Peyer's patch (tissue), 4 donors: Measurements from ENCODE around the gene ARL13B.

ENCODE experiments used
- POLR2A ChIP-seq, 2 donors: fragments of 450-650 bp; IDR thresholded peaks; one replicate each; pipeline ENCODE4 v1.5.1; 2017; ENCODE audit warnings: antibody characterized with exemption in 2 of 2, mild to moderate bottlenecking in 2 of 2, moderate library complexity in 2 of 2
- TF ChIP-seq, protein P1 (sequence below), 6 experiments: fragments of 450-650 bp in 4 of 6; fragments of 200-600 bp in 2 of 6; sonication (generic) in 1 of 6; IDR thresholded peaks; one replicate each; pipeline ENCODE4 v1.5.1; 2017 to 2019; ENCODE audit warnings: antibody characterized with exemption in 6 of 6, mild to moderate bottlenecking in 3 of 6, moderate library complexity in 1 of 6

DNA sequence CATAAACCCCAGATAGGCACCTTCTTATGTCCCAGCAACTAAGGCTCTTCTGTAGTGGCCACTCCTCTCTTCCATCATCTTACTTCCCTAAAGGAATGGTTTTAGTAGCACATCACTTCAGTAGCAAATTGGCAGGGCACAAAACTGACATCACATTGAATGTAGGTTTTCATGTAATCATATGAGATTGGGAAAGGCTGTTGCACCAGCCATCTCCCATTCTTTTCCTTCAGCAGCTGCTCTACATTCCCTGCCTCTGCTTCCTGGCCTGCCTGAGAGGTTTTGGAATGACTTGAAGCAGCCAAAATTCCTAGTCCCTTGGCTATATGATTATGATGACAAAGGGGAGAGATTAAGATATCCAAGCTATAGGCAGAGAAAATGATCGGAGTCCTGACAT is 119.4 kb downstream of the ARL13B start:
- TF ChIP-seq, protein P1, sequence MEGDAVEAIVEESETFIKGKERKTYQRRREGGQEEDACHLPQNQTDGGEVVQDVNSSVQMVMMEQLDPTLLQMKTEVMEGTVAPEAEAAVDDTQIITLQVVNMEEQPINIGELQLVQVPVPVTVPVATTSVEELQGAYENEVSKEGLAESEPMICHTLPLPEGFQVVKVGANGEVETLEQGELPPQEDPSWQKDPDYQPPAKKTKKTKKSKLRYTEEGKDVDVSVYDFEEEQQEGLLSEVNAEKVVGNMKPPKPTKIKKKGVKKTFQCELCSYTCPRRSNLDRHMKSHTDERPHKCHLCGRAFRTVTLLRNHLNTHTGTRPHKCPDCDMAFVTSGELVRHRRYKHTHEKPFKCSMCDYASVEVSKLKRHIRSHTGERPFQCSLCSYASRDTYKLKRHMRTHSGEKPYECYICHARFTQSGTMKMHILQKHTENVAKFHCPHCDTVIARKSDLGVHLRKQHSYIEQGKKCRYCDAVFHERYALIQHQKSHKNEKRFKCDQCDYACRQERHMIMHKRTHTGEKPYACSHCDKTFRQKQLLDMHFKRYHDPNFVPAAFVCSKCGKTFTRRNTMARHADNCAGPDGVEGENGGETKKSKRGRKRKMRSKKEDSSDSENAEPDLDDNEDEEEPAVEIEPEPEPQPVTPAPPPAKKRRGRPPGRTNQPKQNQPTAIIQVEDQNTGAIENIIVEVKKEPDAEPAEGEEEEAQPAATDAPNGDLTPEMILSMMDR (IDR thresholded peaks at IDR 0.05): no peak
- TF ChIP-seq POLR2A (IDR thresholded peaks at IDR 0.05): no peak
